PC-3 (cell line): ENCODE results near the gene CADM3. TPM values are rescaled to one million over a fixed set of nuclear protein-coding genes. Genes with fewer than 3 reads are reported as not detected.

Experiments
- ATAC-seq: fragments of 200-7000 bp; cut with Tn5 transposase; 2 replicates; pipeline ENCODE4 v1.9.1; 2020; ENCODE audit warnings: mild to moderate bottlenecking, moderate library complexity
- BruUV-seq: library from RNA; stranded (reverse); fragments of 400-500 nt; replicated peaks from 2 replicates; lab custom pipeline; 2021; lab: Mats Ljungman, UMichigan
- CTCF ChIA-PET: fragments of 300-600 bp; sonication (Branson Sonifier 250); formaldehyde crosslinking; loops from one replicate; lab custom pipeline; 2022; ENCODE audit warnings: antibody characterized with exemption; lab: Charles Lee
- POLR2A ChIA-PET: fragments of 300-600 bp; sonication (Branson Sonifier 250); formaldehyde crosslinking; loops from one replicate; lab custom pipeline; 2022; ENCODE audit warnings: antibody characterized with exemption; ENCODE audit not compliant: unreplicated experiment; lab: Charles Lee
- DNase-seq: peaks from one replicate; pipeline ENCODE4 v3.0.0-alpha.2; 2015
- H2AFZ ChIP-seq: fragments of 300-600 bp; sonication (generic); 2 replicates; pipeline ENCODE4 v1.6.0; 2016; ENCODE audit warnings: antibody characterized with exemption, low read length
- H3F3A ChIP-seq: fragments of 300-600 bp; sonication (generic); one replicate; pipeline ENCODE4 v1.6.0; 2017; ENCODE audit warnings: antibody characterized with exemption, low read length, control low read depth, mild to moderate bottlenecking; ENCODE audit not compliant: unreplicated experiment
- H3K27ac ChIP-seq: fragments of 300-600 bp; sonication (generic); 2 replicates; pipeline ENCODE4 v1.5.1; 2016; ENCODE audit warnings: mild to moderate bottlenecking, low read length
- H3K27me3 ChIP-seq: fragments of 300-600 bp; sonication (generic); 2 replicates; pipeline ENCODE4 v1.6.1; 2016; ENCODE audit warnings: low read length, mixed read lengths
- H3K36me3 ChIP-seq: fragments of 300-600 bp; sonication (generic); 2 replicates; pipeline ENCODE4 v1.6.1; 2016; ENCODE audit warnings: low read depth, mixed run types, low read length, mixed read lengths
- H3K4me1 ChIP-seq: fragments of 300-600 bp; sonication (generic); 2 replicates; pipeline ENCODE4 v1.5.1; 2016; ENCODE audit warnings: low read length; ENCODE audit not compliant: insufficient read depth
- H3K4me2 ChIP-seq: fragments of 300-600 bp; sonication (generic); 2 replicates; pipeline ENCODE4 v1.6.0; 2016; ENCODE audit warnings: low read length
- H3K4me3 ChIP-seq: fragments of 300-600 bp; sonication (generic); 2 replicates; pipeline ENCODE4 v1.5.1; 2016; ENCODE audit warnings: mild to moderate bottlenecking, low read length, mixed read lengths
- H3K79me2 ChIP-seq: fragments of 300-600 bp; sonication (generic); 2 replicates; pipeline ENCODE4 v1.6.1; 2017; ENCODE audit warnings: low read length, mixed read lengths
- H3K9ac ChIP-seq: fragments of 300-600 bp; sonication (generic); 2 replicates; pipeline ENCODE4 v1.6.0; 2016; ENCODE audit warnings: mild to moderate bottlenecking, low read length
- H3K9me2 ChIP-seq: fragments of 300-600 bp; sonication (generic); replicated peaks from 2 replicates; pipeline ENCODE4 v1.6.1; 2016; ENCODE audit warnings: mixed run types, low read length, mixed read lengths
- H3K9me3 ChIP-seq: fragments of 300-600 bp; sonication (generic); 2 replicates; pipeline ENCODE4 v1.6.1; 2016; ENCODE audit warnings: low read length, mixed read lengths
- H4K20me1 ChIP-seq: fragments of 300-600 bp; sonication (generic); 2 replicates; pipeline ENCODE4 v1.6.1; 2016; ENCODE audit warnings: low read length, mixed read lengths
- CTCF ChIP-seq: fragments of 300-600 bp; sonication (generic); conservative IDR thresholded peaks from 2 replicates; pipeline ENCODE4 v1.5.1; 2017; ENCODE audit warnings: antibody characterized with exemption, low read depth, mild to moderate bottlenecking, low read length
- EZH2 ChIP-seq: fragments of 300-600 bp; sonication (generic); IDR thresholded peaks from one replicate; pipeline ENCODE4 v1.6.1; 2017; ENCODE audit warnings: antibody characterized with exemption, mild to moderate bottlenecking, low read length; ENCODE audit not compliant: unreplicated experiment
- EZH2phosphoT487 ChIP-seq: fragments of 300-600 bp; sonication (generic); IDR thresholded peaks from 2 replicates; pipeline ENCODE4 v1.6.1; 2018; ENCODE audit warnings: mild to moderate bottlenecking, antibody characterized with exemption, low read length, borderline replicate concordance
- intact Hi-C: fragments of 100-400 bp; cut with micrococcal nuclease; formaldehyde crosslinking; loops from 2 replicates; pipeline ENCODE4 v1.9.0; 2023
- total RNA-seq: library from RNA; depleted of rRNA; stranded (reverse); fragments of >200 nt; gene quantifications from 2 replicates; pipeline ENCODE4 v1.2.3, GENCODE V29; 2014

The CADM3 gene
- total RNA-seq, 1 experiment from 2014 or later, result not detected

- Histone ChIP-seq H3K27ac (no peak within 1 kb of the TSS), H3F3A (no peaks in the 10 kb centered on the region), H3K27me3 (peaks cover 96% of the 10 kb centered on the region), H3K4me1 (no peaks in the 10 kb centered on the region), H3K4me3 (no peak within 1 kb of the TSS), H3K36me3 (no peaks in the 10 kb centered on the region), H3K9ac (no peak within 1 kb of the TSS), H3K9me2 (no peaks in the 10 kb centered on the region), H4K20me1 (no peaks in the 10 kb centered on the region), H3K9me3 (no peaks in the 10 kb centered on the region), H3K4me2 (no peak within 1 kb of the TSS), H2AFZ (no peak within 1 kb of the TSS), H3K79me2 (no peaks in the 10 kb centered on the region)
- no TSS peak for BruUV-seq
- ChIA-PET CTCF (no interaction called here), POLR2A (no interaction called here)
- ATAC-seq (no peak), DNase-seq (no peak)
- no peak for TF ChIP-seq CTCF
- TF ChIP-seq EZH2, result no peak
- no peak for TF ChIP-seq EZH2phosphoT487
- intact Hi-C loops, result no loop called here
Measured at GRCh38 chr1:159204161-159205141, 33.0 kb downstream of the CADM3 start, which contains the start of gene ACKR1. Gene ACKR1, plus strand, starts transcription at chr1:159204875. Its CDS starts 85 bp downstream, at chr1:159204960.

- intact Hi-C loops, result no loop called here
- Histone ChIP-seq H3K9me3 (no peaks in the 10 kb centered on the region), H3K9ac (no peak overlapping the region), H2AFZ (no peak overlapping the region), H3F3A (no peaks in the 10 kb centered on the region), H3K4me3 (no peak overlapping the region), H3K36me3 (no peaks in the 10 kb centered on the region), H3K27ac (no peak overlapping the region), H4K20me1 (no peaks in the 10 kb centered on the region), H3K4me2 (no peak overlapping the region), H3K27me3 (peaks cover 94% of the 10 kb centered on the region), H3K4me1 (no peaks in the 10 kb centered on the region), H3K9me2 (no peaks in the 10 kb centered on the region), H3K79me2 (no peaks in the 10 kb centered on the region)
- ChIA-PET CTCF (no interaction called here), POLR2A (interaction anchor here (0.6 kb wide), 1 partner anchor 12 kb away, joined by 3 read pairs; no protein-coding TSS in a partner anchor)
- no TSS peak for BruUV-seq
- DNase-seq, result no peak
- peak; percentile 22 for TF ChIP-seq CTCF
- TF ChIP-seq EZH2, result no peak
- no peak for TF ChIP-seq EZH2phosphoT487
- ATAC-seq, result no peak
Measured at GRCh38 chr1:159205225-159205624, 33.8 kb downstream of the CADM3 start.

GRCh38 chr1:159206110-159206509, 34.7 kb downstream of the CADM3 start:
- TF ChIP-seq EZH2phosphoT487 (no peak), EZH2 (no peak), CTCF (no peak)
- no peak for ATAC-seq
- no peak overlapping the region for H3K4me3 ChIP-seq
- no peaks in the 10 kb centered on the region for H3K36me3 ChIP-seq
- H3K9me3 ChIP-seq, result no peaks in the 10 kb centered on the region
- no peak overlapping the region for H3K9ac ChIP-seq
- intact Hi-C loops, result no loop called here
- H3K27ac ChIP-seq, result no peak overlapping the region
- no peaks in the 10 kb centered on the region for H3K9me2 ChIP-seq
- peaks cover under 1% of the 10 kb centered on the region; the same call in 1 of the 2 replicates for H3K4me1 ChIP-seq
- peaks cover 96% of the 10 kb centered on the region for H3K27me3 ChIP-seq
- DNase-seq, result no peak
- ChIA-PET POLR2A (no interaction called here), CTCF (no interaction called here)
- H2AFZ ChIP-seq, result no peak overlapping the region
- no peak overlapping the region for H3K4me2 ChIP-seq
- H3K79me2 ChIP-seq, result no peaks in the 10 kb centered on the region
- BruUV-seq, result no TSS peak
- H3F3A ChIP-seq, result no peaks in the 10 kb centered on the region
- H4K20me1 ChIP-seq, result no peaks in the 10 kb centered on the region
